GM18867 (cell line): ENCODE measurements around the gene HINFP.
"Not testable (repeated sequence)": the region's sequence is repeated elsewhere in the genome, so short reads cannot be mapped to it uniquely, and the experiment has no call there.

Experiments used
- ATAC-seq: cut with Tn5 transposase; IDR thresholded peaks from one replicate; pipeline ENCODE4 v1.9.1; 2021; ENCODE audit warnings: mild to moderate bottlenecking, moderate library complexity; ENCODE audit not compliant: unreplicated experiment

Gene HINFP

DNA sequence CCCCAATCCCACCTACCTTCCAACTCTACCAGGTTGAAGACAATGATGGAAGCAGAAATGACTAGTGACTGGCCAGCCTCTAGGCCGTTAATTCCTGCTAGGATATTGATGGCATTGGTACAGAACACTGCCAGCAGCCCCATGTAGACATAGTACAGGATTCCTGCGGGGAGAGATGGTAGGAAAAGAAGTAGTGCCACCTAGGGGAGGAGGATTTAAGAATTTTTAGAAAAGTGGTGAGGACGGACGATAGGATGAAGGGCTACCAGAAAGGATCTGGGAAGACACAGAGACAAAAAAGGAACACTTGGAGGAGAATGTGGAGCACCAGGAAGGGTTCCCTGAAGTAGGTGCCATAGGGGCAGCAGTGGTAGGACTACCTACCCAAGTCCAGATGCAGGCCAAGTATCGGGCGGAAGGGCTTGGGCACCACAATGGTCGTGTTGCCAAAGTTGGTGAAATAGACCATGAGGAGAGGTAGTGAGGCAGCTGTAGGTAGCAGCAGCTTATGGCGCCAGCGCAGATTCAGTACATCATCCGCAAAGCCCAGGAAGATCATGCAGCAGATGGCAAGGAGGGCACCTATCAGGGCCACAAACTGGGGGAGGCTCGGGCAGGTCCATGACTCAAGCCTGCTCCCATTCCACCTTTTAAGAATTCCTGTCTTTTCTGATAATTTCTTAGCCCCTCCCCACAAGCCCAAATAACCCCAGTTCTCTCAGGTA, 21.0 kb upstream of the HINFP start:
- no peak for ATAC-seq

DNA sequence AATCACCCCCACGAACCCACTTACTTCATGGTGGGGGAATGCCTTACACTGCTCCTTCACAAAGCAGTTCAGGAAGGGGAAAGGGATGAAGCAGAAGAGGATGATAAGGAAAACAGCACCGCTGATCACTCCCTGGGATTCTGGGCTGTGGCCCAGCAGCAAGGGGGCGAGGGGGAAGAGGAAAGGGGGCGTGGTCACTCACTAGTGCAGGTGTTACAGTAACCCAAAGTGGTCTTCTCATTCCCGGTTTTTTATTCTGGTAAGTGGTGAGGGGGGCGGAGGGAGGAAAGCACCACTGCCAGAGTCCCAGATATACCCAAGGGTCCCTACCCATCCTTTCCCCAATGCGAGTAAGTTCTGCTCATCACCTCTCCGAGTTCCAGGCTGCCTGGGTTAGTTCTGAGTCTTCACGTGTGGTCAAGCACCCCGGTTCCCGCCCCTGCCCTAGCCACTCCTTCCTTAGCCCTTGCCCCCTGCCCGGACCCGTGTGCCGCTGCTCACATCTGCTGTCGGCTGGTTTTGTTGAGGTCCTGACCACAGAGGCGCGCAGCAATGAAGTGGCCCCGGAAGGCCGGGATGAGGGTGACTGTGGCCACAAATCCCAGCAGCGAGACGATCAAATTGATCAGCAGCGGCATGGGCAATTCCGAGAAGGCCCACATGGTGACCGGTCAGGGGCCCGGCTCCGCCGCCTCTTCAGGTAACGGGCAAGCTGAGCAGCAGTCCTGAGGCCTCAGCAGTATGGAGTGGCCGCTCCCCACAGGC, 20.2 kb upstream of the HINFP start:
- peak; percentile 19 for ATAC-seq

DNA sequence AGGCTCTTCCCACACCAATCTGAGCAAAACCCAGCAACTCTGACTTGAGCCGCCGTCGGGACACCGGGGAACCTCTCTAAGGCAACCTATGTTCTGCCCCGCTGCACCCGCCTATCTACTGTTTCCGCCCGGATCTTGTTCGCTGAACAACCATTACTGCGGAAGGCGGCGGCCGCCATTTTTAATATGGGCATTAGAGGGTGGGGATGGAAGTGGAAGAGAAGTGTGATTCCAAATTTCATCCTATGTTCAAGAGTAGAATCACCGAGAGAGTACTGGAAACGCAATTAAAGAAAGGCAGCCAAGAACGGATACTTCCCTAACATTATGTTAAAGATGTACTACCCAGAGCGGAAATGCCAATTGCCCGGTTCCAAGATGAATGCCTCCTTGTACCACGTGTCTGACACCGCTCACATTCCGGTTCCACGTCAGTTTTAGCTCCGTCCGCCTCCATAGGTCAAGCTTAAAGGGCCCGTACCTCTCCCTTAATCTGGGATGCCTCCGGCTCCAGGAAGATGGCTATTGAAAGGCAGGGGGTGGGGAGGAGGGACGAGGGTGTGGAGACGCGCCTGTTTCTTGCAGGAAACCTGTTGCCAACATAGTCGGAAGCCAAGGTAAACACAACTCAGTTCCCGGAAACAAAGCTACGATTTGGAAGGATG, 19.5 kb upstream of the HINFP start, which contains the start of gene DPAGT1:
Gene DPAGT1, minus strand, starts transcription at position 95 of the 665 bp plus-strand sequence. CDS start 198 bp downstream, outside the sequence.
- peak; percentile 81 for ATAC-seq

DNA sequence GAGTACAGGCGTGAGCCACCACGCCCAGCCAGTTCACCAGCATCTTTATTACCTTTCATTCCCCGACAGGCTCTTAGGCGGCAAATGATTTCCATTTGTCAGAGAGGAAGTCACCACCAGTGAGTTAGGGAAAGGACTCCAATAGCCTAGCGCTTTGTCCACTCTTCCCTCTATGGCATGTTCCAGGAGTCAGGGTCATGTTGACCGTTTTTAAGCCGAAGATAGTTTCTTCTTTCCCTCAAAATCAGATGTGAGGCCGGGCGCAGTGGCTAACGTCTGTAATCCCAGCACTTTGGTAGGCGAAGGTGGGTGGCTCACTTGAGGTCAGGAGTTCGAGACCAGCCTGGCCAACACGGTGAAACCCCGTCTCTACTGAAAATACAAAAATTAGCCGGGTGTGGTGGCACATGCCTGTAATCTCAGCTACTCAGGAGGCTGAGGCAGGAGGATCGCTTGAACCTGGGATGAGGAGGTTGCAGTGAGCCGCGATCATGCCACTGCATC, 18.2 kb upstream of the HINFP start:
- not testable (repeated sequence) for ATAC-seq

DNA sequence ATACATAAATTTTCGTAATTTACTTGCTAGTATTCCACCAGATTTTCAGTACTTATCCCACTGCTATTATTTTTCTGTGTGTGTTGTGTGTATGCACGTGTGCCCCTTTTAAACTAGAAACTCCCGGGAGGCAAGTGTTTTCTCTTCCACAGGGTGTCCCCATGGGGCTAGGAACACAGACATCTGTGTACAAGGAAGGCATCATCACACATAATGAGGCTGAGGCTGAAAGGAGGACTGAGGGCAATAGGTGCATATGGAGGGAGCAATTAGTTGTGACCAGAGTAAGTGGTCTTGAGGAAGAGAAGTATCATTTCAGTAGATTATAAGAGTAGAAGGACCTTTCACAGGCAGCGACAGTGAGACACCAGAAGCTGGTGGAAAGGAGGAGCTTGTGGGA, 17.6 kb upstream of the HINFP start:
- ATAC-seq: no peak

DNA sequence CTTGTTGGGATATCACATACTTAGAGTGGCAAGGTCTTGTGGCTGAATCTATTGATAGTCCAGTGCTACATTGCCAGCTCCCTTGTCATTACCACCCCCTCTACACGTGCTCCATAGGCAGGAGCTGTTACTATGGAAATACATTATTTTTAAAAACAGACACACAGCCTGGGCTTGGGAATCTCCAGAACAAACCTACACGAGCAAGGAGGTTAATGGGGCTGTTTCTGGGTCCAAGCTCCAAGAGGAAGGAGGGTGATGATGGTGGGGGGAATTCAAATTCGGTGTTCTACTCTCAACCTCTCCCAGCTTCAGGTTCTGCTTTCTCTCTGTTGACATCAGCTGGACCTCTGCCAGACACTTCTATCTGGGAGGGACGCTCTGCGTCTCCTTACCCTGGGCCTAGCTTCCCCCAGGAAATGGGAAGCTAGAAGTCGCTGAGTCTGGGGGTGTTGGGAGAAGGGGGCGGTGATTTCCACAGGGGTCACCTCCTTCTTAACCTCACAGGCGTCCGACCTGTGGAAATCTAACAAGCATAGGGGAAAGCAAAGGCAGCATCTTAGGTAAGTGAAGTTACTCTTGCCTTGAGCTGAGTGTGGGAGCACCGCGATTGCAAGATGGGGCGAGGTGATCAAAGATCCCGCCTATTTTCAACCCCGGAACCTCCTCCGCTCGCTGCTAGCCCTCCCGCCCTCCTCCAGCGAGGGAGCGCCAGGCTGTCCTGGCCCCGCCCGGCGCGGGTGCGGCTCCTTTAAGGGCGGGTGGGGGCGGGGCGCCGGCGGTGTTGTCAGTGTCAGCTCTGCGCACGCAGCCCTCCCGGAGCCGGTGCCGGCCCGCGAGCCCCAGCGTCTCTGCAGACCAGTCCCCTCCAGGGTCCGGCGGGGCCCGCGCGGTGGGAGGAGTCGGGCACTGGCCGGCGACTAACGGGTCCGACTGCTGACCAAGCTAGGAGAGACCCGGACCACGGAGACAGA, 14.5 kb upstream of the HINFP start, which contains the start of gene C2CD2L:
Gene C2CD2L, plus strand, starts transcription at position 781 of the 974 bp plus-strand sequence. CDS start 398 bp downstream, outside the sequence.
- peak; percentile 77 for ATAC-seq

DNA sequence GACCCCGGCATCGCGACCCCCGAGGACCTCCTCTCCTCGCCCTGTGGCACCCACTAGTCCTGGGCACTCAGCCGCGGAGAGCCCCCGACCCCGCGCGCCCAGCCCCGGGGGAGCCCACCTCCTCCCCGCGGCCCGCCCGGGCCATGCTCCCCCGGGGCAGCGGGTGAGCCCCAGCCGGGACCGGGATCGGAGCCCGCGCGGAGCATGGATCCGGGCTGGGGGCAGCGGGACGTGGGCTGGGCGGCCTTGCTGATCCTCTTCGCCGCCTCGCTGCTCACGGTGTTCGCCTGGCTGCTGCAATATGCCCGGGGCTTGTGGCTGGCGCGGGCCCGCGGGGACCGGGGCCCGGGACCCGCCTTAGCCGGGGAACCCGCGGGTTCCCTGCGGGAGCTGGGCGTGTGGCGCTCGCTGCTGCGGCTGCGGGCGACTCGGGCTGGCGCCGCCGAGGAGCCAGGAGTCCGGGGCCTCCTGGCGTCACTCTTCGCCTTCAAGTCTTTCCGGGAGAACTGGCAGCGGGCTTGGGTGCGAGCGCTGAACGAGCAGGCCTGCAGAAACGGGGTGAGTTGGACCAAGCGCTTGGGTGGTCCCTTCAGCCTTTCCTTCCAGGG, 13.7 kb upstream of the HINFP start:
- ATAC-seq: peak; percentile 17

DNA sequence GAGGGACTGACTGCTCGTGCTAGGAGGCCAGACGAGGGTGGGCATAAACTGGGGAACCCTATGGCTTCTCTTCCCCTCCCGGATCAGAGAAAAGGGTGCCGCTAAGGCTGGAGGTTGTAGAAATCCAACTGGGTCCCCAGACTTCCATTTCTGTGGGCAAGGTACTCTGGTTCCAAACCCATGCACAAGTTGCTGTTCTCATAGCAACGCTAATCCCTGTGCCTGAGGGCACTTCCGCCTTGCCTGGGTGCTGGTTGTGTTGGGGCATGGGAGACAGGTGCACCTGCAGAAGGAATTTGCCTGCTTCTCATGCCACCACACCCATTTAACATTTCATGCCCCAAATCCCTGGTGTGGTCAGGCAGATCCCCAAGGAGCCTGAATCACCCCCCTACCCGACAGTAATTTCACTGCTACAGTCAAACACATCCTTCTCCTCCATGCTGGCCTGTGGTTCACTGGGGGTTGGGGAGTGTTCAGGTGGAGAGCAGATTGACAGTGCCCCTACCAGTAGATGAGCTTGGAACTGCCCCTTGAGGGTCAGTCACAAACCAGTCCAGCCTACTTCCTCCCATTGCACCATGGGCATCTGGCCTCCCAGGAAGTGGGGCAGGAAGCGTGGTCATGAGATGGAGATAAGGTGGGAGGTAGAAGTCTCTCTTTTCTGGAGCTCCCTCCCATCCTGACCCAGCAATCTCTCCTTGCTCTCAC, 13.1 kb upstream of the HINFP start:
- ATAC-seq: no peak

DNA sequence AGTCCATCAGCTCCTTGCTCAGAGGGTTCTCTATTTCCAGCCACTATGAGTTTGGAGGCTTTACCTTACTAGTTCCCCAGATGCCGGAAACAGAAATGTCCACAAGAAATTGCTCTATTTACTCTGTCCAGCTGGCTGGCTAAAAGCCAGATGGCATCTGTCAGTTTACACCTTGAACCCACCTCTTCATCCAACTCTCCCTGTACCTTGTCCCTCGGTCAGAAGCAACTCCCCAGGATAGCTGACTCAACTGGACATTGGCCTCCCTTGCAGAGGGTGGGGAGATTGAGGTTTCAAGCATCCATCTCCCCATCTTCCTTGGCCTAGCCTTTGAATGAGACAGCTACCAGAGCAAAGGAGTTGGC, 12.5 kb upstream of the HINFP start:
- ATAC-seq: no peak

DNA sequence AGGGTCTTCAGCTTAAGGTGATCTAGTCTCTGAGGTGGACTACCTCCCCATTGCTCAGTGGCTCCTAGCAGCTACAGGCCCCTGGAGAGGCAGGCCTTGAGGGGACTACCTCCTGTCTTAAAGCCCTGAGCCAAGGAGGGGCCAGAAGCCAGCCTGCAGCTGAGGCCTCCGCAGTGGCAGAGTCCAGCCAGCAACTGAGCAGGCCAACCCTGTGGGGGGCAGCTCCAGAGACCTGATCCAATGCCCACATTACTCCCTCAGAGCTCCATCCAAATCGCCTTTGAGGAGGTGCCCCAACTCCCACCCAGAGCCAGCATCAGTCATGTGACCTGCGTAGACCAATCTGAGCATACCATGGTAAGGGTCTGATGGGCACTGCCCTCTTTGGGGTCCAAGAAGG, 11.5 kb upstream of the HINFP start:
- no peak for ATAC-seq

DNA sequence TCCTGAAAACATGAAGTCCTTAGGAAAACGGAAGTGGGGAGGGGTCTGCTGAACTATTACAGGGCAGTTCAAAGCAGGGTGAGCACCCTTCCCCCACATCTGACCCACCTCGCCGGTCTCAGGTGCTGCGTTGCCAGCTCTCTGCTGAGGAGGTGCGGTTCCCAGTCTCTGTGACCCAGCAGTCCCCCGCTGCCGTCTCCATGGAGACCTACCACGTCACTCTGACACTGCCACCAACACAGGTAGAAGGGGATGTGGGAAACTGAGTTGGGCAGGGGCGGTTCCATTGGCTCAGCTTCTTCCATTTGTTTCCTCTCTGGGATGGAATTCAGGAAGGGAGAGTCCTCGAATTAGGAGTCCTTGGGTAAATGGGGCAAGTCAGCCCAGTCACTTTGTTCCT, 10.9 kb upstream of the HINFP start:
- no peak for ATAC-seq

DNA sequence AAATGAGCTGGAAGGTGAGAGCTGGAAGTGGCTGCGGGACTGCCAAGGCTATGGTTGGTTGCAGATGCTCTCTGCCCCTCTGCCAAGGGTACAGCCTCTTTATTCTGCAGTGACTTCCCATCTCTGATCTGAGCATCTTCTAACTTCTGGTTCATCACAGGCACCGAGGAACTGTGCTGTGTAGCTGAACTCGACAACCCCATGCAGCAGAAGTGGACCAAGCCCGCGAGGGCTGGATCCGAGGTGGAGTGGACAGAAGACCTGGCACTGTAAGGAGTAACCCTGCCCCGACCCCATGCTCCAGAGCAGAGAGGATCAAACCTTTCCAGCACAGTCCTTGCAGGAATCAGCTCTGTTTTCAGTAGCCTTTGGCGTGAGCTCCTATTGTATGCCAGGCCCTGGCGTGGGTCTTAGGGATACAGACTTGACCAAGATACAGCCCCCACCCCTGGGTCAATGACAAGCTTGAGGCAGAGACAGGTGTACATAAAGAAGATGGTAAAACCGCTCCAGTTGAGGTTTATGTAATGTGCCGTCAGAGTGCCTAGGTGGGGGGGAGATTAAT, 9.9 kb upstream of the HINFP start:
- ATAC-seq: no peak

DNA sequence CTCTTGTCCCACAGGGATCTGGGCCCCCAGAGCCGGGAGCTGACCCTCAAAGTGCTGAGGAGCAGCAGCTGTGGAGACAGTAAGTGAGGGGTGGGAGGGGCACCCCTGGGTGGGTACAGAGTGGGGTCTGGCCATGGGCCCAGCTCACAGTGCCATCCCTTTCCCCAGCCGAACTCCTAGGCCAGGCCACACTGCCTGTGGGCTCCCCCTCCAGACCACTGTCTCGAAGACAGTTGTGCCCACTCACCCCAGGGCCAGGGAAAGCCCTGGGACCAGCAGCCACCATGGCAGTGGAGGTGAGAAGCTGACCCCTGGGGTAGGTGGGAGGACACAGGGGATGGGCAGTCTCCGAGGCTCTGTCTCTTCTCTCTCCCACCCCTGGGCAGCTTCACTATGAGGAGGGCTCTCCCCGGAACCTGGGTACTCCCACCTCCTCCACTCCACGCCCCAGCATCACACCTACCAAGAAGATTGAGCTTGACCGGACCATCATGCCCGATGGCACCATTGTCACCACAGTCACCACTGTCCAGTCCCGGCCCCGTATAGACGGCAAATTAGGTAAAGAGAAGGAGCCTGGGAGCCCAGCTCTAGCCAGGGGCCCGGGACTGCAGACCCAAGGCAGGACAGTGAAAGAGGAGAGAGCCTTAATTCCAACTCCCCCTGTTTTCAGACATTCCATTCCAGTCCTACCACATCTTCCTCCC, 8.9 kb upstream of the HINFP start:
- ATAC-seq: no peak

DNA sequence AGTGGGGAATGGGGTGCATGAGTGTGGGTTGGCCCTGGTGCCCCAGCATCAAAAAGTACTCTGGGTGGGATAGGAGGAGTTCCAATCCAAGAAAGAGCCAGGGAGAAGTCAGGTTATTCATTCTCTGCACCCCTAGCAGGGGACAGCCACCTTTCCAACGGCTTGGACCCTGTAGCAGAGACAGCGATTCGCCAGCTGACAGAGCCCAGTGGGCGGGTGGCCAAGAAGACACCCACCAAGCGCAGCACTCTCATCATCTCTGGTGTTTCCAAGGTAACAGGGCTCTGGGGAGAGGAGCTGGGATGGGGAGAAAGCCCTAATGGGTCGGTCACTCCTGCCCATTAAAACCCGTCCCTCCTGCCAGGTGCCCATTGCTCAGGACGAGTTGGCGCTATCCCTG, 7.7 kb upstream of the HINFP start:
- ATAC-seq: no peak

DNA sequence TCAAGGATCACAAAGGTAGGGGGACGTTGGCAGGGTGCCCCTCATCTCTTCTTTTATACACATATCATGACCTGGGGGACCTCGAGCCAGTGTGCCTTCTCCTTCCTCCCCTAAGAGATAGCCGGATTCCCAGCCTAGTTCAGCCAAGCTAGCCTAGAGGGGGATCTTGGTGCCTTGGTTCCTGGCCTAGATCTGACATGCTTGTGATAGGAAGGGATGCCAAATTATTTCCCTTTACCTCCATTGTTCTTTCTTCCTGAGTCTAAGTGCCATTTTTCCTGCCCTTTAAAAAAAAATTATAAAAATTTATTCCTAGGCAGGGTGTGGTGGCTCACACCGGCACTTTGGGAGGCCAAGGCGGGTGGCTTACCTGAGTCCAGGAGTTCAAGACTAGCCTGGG, 7.0 kb upstream of the HINFP start:
- ATAC-seq: no peak

DNA sequence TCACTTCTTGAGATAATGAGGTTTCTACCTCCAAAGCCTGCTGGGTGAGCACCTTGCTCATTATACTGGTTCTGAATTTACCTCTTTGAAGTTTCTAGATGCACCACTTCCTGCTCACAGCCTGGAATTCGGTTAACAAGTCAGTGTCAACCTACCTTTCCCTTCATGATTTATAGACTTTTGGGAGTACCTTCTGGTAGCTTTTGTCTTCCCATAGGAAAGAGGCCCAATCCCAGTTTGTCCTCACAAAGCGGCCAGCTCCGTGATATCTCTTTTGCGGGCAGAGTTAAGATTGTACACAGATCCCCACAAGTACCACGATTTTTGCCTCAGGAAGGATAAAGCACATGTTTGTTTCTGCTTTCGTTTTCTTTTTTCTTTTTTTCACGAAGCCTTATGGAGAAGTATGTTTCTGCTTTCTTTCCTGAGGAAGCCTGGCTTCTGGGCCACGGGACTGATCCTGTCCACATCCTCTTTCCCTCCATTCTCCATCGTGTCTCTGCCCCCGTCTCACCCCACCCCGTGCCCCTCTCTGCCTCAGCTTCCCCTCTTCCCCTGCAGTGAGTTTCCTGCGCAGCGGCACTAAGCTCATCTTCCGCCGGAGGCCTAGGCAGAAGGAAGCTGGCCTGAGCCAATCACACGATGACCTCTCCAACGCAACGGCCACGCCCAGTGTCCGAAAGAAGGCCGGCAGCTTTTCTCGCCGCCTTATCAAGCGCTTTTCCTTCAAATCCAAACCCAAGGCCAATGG, 5.7 kb upstream of the HINFP start:
- no peak for ATAC-seq

DNA sequence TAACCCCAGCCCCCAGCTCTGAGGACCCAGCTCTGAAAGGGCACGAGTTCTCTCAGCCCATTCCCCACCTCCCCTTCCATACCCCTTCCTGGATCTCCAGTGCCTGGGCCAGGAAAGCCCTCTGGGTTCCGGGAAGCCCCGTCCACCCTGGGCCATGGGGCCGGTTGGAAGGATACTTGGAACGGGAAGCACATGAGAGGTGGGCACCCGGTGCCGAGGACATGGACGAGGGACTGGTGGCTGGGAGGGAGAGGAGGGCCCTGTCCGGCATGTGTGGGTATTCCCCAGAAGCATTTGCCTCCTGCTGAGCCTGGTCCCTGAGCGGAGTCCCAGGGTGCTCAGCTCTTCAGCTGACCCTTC, 5.2 kb upstream of the HINFP start:
- no peak for ATAC-seq

DNA sequence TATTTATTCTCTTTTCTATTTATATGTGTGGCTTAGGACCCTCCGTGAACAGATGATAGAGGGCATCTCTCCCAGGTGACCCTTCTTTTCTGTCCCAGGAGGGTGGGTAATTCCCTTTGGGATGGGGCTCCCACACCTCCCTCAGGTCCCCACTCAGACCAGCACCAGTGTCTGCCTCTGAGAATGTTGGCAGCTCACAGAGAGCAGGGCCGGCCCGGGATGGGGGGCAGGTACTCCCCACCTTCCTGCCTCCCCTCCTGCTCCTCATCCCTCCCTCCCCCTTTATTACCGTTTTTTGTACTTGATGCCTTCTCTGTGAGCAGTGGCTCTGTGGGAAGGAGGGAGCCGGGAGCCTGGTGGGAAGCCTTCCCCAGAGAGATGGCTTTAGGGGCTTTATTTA, 4.8 kb upstream of the HINFP start:
- no peak for ATAC-seq
